ENCODE data around the gene MCF2L2. TPM values are rescaled to one million over a fixed set of nuclear protein-coding genes. Genes with fewer than 3 reads are reported as not detected.
"Not testable (repeated sequence)": the region's sequence is repeated elsewhere in the genome, so short reads cannot be mapped to it uniquely, and the experiment has no call there.

The MCF2L2 gene
- total RNA-seq, 2 donors from 2014 or later, result 0.38 to 1.3 TPM

DNA sequence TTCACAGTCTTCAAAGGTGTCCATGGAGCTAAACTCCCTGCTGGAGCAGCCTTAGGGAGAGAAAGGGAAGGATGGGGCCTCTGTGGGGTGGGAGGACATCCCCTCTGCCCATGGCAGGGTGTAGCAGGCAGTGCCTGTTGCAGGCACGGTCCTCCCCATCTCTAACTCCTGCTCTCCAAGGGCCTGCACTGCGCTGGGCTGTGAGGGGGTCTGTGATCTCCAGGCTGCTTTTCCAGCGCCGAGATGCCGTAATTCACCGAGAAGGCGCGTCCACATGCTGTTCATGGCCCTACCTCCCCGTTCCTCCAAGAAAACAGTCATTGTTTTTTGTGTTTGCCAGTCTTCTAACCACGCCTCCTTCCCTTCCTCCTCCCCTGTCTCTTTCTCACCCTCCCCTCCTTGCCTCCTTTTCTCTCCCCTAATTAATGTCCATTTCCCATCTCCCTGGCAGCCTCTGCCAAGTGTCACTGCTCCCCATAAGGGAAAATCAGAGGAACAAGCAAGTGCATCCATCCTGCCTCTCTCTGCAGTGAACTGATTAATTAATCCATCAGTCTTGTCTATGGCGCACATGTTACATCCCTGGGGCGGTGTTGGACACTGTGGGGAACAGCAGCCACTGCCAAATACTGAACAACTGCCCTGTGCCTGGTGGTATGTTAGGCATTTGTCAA lies 248.2 kb downstream of the MCF2L2 start:
- intact Hi-C loops (cut with DNase I), result loop anchor here in 1 of 2 donors (5.0 kb wide), 1 partner anchor 202 kb away; no protein-coding TSS in a partner anchor
- no peak for DNase-seq (ENCODE audit: low spot score)

- intact Hi-C loops (cut with DNase I), result not testable (repeated sequence)
Measured at GRCh38 chr3:183179550-183179908, 248.9 kb downstream of the MCF2L2 start.

DNA sequence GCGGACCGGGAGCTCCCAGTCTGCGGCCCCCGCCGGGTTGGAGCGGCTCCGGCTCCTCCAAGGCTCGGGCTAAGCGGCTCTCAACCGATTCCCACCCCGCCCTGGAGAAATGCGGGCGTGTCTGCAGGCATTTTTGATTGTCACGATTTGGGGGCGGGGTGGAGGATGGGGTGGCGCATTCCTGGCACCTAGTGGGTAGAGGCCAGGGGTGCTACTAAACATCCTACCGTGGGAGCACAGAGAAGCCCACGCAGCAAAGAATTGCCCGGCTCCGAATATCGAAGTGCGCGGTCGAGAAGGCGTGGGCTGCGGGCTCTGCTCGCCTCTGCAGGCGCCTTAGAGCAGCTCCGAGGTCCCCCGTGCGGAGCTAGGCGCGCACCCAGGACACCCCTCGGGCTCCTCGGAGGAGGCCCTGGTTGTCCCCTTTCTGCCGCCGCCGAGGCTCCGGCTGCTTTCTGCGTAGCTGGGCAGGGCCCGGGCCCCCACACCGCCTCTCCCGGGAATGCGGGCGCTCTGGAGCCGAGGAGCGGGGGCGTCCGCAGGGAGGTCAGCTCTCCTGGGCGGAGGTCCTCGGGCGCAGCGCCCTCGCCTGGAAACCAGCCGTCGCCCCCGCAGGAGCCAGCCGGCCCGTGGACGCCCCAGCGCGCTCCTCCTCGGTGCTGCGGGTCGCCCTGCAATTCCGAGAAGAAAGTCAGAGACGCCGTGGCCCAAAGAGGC lies 249.4 kb downstream of the MCF2L2 start:
- DNase-seq (ENCODE audit: low spot score), result no peak
- intact Hi-C loops (cut with DNase I), result no loop called here

More at GRCh38 chr3:183179550-183179908, 248.9 kb downstream of the MCF2L2 start:
- DNase-seq (ENCODE audit: low spot score), result not testable (repeated sequence)

- DNase-seq (ENCODE audit: low spot score), result no peak
- intact Hi-C loops (cut with DNase I), result no loop called here
Measured at GRCh38 chr3:183178512-183178832, 249.9 kb downstream of the MCF2L2 start.

DNA sequence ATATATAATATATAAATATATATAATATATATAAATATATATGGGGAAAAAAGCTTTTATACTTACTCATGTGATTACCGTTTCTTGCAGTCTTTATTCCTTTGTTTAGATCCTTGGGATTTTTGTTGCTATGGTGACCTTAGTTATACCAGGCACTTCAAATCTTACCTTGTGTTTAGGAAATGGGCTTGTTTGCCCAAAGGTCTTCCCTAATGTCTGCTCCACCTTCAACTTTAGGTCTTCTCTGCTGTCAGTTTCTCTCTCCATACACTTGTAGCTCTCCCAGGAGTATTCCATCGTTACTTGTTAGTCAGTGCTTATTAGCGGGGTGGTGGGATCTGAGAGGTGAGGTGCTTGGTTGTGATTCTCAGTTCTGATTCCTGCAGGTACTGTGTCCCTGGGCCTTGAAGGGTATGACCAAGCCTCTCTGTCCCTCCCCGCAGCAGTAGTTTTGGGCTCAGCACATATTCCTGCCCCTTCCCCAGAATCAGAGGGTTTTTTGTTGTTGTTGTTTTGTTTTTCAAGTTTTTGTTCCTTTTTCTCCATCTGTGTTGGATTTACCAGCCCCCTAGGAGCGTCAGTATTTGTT lies 256.3 kb downstream of the MCF2L2 start:
- intact Hi-C loops (cut with DNase I), result no loop called here
- no peak for DNase-seq (ENCODE audit: low spot score)

GRCh38 chr3:183167975-183168374 lies 260.4 kb downstream of the MCF2L2 start:
- DNase-seq (ENCODE audit: low spot score); intact Hi-C loops (cut with DNase I): not testable (repeated sequence)

- no peak for DNase-seq (ENCODE audit: low spot score)
- intact Hi-C loops (cut with DNase I), result no loop called here
Measured at GRCh38 chr3:183163563-183163962, 264.9 kb downstream of the MCF2L2 start.

GRCh38 chr3:183161552-183162336 lies 266.7 kb downstream of the MCF2L2 start:
- DNase-seq (ENCODE audit: low spot score), result no peak
- intact Hi-C loops (cut with DNase I), result no loop called here

- DNase-seq (ENCODE audit: low spot score), result no peak
- intact Hi-C loops (cut with DNase I), result no loop called here
Measured at GRCh38 chr3:183160616-183161015, 267.8 kb downstream of the MCF2L2 start.

- intact Hi-C loops (cut with DNase I), result no loop called here
- no peak for DNase-seq (ENCODE audit: low spot score)
Measured at GRCh38 chr3:183159333-183159732, 269.1 kb downstream of the MCF2L2 start.

DNA sequence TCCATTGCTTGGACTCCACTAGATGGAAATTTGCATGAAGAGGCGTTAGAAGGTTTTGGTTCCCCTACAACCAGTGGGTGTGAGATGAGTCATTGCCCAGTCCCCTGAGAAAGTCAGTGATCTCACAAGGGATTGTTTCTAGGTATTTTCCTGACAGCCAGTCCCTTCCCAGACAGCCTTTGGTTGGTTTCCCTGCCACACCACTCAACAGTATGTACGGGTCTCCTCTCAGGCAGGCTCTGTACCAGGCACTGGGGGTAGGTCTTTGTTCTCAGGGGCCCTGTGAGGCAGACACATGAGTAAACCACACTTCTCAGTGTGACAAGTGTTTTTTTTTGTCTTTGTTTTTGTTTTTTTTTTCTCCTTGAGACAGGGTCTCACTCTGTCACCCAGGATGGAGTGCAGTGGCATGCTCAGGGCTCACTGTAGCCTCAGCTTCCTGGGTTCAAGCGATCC lies 269.8 kb downstream of the MCF2L2 start:
- DNase-seq (ENCODE audit: low spot score), result no peak
- intact Hi-C loops (cut with DNase I), result no loop called here

DNA sequence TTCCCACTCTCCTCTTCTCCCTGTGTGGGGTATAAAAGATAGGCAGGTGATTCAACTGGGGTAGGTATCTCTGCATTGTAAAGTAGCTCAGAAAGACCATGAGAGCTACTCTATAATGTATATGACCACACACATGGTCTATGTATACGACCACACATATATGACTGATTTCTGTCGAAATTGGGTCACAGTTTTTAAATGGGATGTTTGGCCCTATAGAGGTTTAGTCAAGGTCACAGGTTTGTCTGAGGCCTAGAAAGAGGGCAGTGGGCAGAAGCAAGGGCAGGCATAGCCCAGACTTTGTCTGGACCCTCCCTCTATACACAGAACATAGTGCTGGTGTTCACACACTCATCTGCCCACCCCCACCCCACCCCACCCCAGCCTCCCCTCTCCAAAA lies 270.3 kb downstream of the MCF2L2 start:
- intact Hi-C loops (cut with DNase I), result no loop called here
- DNase-seq (ENCODE audit: low spot score), result no peak

DNA sequence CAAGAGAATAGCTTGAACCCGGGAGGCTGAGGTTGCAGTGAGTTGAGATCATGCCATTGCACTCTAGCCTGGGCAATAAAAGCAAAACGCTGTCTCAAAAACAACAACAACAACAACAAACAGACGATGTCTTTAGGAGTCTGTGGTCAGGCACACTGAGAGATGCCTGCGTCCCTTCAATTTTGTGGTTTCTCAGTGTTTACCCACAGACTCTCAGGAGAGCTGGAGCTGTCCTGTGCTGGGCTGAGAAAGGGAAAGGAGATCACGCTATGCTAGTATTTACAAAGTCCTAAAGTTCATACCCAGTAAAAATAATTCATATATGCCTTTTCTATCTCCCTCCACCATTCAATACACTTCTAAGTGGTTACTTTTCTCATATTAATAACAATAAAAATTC lies 272.2 kb downstream of the MCF2L2 start:
- intact Hi-C loops (cut with DNase I), result no loop called here
- DNase-seq (ENCODE audit: low spot score), result no peak

GRCh38 chr3:183155499-183155898 lies 272.9 kb downstream of the MCF2L2 start:
- intact Hi-C loops (cut with DNase I), result no loop called here
- DNase-seq (ENCODE audit: low spot score), result no peak

DNA sequence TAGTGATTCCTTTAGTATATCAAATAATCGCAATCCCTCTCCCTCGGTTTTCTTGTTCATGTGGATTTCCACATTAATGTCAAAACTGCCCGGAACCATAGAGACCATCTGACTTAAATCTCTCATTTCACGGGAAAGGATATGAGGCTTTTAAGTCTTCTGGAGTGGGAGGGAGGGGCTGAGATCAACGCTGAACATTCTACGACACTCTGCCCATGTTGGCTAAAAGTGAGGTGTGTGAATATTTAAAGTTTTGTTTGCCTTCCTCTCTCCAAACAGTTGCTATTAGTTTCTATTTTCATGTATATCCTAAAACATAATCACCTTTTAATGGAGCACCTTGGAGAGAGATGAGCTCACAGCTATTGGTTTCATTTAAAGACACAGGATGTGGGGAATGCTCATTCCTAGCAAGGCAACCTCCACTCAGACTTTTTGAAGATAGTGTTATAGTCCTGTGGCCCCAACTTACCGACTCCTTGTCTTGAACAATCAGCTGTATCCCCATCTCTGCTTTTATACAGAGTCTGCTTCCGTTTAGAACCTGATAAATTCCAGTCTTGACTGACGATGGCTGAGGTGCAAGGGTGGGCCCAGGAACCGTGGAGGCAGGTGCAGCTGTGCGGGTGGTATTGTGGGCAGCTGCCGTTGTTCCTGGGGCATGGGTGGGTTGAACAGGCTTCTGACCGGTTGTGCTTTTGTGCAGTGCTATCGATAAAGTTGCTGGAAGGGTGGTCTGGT lies 275.0 kb downstream of the MCF2L2 start:
- no peak for DNase-seq (ENCODE audit: low spot score)
- intact Hi-C loops (cut with DNase I), result no loop called here

GRCh38 chr3:183151821-183152351 lies 276.5 kb downstream of the MCF2L2 start:
- DNase-seq (ENCODE audit: low spot score), result no peak
- intact Hi-C loops (cut with DNase I), result no loop called here

- intact Hi-C loops (cut with DNase I), result no loop called here
- DNase-seq (ENCODE audit: low spot score), result no peak
Measured at GRCh38 chr3:183151086-183151485, 277.3 kb downstream of the MCF2L2 start.

GRCh38 chr3:183149915-183150750 lies 278.3 kb downstream of the MCF2L2 start:
- intact Hi-C loops (cut with DNase I), result no loop called here
- no peak for DNase-seq (ENCODE audit: low spot score)
